NCI-H1694 (cell line): ENCODE results near the gene GRAMD2A.
A peak's percentile ranks its signal among the peaks of the same experiment; 100 is the strongest.

Source experiments
- DNase-seq: peaks from one replicate; lab custom pipeline; 2025; lab: John Stamatoyannopoulos, UW

Gene GRAMD2A

DNA sequence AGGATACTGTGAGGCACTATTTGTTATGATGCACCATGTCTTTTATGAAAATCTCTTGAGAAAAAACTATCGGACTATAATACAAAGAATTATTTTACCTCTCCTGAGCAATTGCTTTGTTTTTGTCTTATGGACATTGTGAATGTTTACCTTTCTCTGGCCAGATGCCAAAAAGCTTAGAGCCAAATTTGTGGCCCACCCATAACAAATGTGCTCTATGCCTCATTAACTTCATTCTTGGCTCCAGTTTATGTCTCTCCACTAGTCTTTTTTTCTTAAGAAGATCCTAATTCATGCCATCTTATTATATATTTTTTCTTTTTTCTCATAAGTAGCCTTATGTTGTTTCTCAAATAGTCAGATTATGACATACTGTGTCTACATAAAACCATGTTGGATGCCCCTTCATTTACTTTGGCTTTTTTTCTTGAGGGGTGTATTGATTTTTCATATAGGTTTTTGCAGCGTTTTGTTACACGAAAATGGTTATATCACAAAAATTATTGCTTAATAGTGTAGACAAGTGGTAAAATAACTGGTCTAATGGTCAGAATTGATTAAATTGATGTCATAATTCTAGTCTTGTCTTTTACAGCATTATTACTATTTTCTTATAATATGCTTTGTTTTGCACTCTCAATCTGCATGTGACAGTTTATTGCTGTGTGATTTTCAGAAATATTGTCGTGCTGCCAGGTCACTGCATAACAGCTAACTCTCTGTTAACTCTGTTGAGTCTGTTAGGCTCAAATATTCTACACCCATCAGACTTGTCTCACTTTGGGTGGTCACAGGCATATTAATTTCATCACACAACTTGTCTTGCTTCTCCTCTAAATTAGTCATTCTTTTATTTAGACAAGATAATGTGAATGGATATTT, 61.2 kb downstream of the GRAMD2A start:
- DNase-seq = peak; percentile 10

DNA sequence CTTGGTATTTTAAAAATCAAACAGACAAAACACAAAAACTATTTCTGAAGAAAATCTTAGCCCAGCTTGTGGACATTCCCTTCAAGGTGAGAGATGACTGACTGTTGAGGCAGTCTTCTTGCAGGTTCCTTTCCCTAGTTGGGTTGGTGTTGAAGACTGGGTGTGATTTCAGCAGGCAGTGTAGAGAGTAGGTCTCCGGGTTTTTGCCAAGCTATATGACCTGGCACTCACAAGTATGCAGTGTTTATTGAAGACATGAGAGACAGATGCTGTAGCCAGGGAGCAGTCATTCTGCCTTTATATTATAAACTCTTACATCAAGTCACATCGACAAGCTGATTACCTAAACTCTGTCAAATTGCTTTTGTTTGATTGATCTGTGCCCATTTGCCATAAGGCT, 61.9 kb downstream of the GRAMD2A start:
- DNase-seq = no peak

DNA sequence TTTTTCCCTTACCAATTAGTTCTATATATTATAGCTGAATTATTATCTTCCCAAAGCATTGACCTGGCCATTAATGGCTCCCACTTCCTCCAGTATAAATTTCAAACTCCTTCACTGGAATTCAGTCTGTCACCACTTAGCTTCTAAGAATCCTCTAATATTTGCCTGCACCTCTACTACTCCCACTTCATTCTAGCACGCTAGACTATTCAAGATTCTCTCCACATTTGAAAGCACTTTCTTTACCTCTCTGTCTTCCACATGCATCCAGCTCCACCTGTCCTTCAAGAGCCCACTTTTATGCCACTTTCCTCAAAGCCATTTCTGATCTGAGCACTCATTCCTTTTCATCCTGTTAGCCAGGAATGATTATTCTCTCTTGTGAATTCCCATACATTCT, 64.4 kb downstream of the GRAMD2A start:
- no peak for DNase-seq

DNA sequence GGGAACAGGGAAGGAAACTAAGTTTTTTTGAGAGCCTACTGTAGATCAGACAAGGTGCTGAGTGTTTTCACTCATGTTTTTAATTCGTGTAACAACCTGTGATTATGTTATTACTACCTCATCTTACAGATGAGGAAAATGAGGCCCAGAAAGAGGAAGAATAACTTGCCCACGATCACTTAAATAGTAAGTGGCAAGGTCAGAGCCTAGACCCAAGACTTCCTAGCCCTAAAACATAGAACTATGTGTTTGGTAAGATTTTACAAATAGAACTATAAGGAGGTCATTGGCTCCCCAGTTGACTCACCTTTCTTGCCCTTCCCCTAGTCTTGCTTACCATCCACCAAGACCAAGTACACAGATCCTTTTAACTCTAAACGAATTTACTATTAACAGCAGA, 65.7 kb downstream of the GRAMD2A start:
- DNase-seq = no peak

DNA sequence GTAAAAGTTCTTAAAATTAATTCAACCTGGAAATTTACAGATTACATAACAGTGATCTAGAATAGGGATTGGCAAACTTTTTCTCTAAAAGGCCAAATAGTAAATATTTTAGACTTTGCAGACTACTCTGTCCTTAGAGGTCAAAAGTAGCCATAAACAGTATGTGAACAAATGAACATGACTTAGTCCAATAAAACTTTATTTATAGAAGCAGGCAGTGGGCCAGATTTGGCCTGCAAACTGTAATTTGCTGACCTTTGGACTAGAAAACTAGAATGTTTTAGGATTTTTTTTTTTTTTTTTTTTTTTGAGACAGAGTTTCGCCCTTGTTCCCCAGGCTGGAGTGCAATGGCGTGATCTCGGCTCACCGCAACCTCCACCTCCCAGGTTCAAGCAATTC, 67.3 kb downstream of the GRAMD2A start:
- no peak for DNase-seq

DNA sequence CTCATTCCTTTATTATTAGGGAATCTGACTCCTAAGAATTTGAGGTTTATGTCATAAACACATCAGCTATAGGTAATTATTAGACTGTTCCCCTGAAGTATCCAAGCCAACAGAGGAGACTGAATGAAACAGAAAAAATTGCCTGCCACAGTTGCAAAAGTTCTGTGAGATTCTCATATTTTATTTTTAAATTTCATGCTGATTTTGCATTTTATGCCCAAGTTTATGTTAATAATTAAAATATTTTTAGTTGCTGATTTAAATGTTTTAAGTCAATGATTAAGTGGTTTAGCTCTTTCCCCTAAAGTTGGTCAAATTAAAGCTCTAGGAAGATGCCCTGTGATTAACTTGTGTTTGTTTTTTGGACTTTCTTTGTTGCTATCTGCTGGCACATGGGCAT, 69.2 kb downstream of the GRAMD2A start:
- no peak for DNase-seq

DNA sequence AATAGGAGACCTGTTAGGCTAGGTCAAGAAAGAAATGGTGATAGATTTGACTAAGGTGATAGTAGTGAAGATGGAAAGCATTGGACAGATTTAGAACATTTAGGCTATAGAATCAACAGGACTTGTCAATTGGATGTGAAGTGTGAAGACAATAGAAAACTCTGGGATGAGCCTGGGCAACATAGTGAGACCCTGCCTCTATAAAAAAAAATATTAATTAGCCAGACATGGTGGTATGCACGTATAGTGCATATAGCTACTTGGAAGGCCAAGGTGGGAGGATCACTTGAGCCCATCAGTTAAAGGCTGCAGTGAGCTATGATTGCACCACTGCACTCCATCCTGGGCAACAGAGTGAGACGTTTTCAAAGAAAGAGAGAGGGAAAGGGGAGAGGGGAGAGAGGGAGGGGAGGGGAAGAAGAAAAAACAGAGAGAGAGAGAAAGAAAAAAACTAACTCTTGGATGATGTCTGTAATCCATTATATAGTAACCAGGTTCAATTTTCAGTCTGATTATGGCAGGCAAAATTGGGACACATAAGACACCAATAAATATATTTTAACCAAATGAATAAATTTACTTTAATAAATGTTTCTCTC, 69.8 kb downstream of the GRAMD2A start:
- no peak for DNase-seq

DNA sequence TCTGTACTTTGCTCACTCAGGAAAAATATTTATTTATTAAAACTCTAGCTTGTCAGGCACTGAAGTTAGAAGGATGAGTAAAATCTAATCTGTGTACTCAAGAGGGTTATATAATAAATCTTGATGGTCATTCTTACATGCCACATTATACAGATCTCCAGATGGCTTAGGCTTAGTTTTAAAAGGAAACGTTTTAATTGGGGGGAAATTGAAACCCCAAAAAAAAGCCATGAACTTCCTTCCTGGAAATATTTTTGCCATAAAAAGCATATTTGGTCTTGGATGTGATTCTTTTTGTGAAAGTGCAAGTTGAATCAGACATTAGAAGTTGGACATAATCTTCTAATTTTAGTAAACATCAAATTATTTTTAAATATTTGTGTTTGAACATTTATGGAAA, 73.4 kb downstream of the GRAMD2A start:
- DNase-seq = no peak

DNA sequence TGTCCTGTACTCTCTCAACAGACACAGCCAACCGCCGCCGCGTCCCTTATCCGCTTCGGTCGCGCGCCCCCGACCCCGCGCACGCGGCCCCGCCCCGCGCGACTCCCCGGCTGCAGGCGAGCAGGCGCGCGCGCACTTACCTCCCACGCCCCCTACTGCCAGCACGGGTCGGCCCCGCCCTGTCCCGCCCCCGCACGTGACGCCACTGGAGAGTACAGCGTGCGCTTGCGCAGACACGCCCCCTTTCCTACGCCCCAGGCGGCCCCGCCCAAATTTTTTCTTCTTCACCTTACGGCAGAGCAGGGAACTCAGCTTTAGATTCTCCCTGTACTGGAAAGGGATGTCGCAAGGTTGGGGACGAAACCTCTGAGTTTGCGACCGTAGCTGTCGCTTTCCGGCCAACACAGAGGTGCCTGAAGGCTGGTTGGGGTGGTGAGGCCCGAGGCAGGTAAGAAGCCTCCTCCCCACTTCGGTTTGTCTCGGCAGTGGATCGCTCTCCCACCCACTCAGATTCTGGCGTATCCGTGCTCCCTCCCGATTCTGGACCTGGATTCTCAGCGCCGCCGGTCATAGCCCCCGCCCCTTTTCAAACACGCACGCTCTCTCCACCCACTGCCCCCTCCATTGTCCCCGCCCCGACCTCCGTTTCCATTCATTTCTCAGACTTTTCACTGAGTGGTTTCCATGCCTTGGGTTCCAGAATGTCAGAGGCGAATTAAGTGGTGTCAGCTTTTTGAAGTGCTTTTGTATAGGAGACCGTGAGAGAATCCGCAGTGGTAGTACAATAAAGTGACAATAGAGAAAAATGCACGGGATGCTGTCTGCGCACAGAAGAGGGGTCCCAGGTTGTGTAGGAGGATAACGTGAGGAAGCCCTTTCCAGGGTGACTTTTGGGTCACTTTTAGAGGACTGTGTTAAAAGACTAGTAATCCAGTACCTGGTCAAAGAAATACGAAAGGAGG, 79.3 kb downstream of the GRAMD2A start, which contains the start of the genes MYO9A and SENP8:
Gene MYO9A, minus strand, starts transcription at position 134 of the 962 bp plus-strand sequence. CDS start 71,587 bp downstream, outside the sequence.
Gene SENP8, plus strand, starts transcription at position 387 of the 962 bp plus-strand sequence. CDS start 21,221 bp downstream, outside the sequence.
- DNase-seq = peak; percentile 96

DNA sequence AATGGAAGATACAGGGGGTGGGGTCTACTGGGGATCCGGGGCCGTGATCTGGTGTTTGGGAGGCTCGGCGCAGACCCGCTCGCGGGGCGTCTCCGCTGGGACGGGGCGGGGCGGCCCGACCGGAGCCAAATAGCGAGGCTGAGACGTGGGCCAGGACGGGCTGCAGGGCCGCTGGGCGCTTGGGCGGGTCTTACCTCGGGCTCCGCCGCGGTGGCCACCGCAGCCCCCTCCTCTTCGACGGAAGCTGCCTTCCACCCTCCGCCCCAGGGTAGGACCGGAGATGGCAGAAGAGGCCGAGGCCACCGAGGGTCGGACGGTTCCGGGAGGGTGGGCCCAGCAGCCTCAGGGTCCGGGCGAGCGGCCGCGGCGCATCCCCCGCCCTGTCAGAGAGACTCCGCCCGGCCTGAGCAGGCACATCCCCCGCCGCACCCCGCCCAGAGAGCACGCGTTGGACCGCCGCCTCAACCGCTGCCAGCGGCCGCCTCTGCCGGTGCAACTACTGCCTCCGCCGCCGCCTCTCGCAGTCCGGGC, 80.0 kb downstream of the GRAMD2A start:
- DNase-seq = no peak

DNA sequence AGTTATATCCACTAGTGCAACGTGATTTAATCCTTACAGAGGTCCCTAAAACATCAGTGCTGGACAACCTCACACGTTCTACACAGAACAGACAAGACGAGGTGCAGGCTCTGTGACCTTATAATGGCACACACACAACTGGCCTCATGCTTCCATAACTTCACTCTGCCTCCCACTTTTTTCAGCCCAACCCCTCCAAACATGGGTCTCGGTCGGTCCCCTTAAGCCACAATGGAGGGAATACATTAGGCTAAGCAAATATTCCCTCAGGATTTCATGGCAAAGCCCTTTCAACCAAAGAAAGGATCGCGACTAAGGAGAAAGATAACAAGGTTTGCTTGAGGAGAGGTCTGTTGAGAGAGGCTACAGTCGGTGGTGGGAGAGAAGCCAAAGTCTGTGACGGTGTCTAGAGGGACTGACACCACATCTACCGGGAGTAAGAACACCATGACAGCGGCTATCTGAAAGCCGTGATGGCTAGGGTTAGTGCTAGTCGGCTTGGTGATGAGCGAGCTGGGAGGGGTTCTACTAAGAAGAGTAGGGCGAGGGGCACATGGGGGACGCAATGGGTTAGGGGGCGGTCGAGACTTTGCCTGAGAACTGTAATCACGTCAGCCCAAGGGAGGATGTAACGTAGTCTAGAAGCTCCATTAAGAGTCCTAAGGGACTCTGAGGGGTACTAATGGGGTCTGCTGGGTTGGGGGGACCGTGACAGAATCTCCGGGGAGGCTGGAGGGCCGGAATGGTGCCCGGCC, 80.7 kb downstream of the GRAMD2A start:
- no peak for DNase-seq

DNA sequence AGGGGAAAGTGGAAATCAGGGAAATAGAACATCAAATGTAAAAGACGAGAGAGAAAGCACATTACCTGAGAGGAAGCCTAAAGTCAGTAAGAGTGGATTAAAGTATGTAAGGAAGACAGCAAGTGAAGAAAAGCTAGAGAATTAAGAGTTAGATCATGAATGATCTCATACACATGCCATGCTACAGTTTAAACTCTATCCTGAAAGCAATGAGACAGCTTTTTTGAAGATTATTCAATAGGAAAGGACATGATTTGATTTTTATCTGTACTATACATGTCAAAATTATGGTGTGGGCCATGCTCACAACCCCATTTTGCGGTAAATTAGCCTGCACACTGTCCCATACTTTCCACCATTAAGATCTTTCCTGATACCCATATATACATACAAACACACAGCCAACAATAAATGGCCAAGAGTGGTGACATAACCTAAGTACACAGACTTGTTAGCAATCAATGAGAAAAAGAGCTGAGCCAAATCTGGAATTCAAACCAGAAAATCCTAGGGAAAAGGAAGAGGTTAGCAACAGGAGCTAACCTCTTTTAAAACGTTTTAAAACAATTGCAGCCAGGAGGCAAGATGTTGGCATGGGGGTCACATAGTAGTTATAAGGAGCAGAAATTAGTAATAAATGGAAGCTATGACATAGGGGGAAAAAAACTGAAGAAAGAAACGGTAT, 84.1 kb downstream of the GRAMD2A start:
- no peak for DNase-seq

DNA sequence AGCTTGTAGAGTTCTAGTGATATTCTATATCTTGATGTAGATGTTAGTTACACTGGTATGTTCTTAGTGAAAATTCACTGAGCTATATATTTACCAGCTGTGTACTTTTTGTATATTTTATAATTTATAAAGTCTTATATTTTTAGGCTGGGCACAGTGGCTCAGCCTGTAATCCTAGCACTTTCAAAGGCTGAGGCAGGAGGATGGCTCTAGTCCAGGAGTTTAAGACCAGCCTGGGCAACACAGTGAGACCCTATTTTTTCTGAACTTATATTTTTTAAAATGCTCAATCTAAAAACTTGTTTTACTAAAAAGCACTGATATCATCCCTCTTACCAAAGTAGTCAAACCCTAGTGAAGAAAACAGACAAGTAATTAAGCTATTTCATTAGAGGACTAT, 84.8 kb downstream of the GRAMD2A start:
- no peak for DNase-seq

DNA sequence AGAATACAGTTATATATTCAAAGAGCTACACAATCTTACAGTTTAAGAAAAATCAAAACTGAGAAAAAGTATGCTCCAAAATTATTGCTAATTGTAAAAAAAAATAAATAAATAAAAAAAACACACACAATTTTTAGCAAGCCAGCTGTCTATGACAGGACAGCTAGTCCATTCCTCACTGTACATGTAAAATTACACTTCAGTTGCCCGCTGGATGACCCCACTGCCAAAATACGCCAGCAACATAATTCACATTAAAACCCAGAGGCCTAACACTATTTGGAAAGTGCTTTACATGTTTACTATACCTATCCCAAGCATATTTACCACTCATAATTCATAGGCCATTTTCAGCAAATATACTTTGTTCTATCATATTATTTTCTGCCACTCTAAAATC, 85.5 kb downstream of the GRAMD2A start:
- DNase-seq = no peak

DNA sequence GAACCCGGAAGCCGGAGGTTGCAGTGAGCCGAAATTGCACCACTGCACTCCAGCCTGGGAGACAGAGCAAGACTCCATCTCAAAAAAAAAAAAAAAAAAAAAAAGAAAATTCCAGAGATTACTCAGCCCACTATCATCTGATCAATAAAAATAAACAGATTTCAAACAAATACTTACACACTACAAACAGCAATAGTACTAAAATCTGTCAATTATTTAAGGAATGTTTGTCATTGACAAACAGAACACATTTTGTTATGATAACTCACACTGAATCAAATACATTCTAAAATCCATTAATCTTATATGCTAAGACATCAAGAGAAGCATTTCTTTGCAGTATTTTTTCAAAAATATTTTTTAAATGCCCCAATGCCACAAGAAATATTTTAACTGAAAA, 87.2 kb downstream of the GRAMD2A start:
- DNase-seq = no peak
